Endothelial cell of hepatic sinusoid (primary cell): ENCODE measurements around the gene CENPB.

Experiments
- in situ Hi-C: cut with HindIII; loops from 2 replicates; pipeline ENCODE4 v1.10.0; 2017; ENCODE audit warnings: low sequenced_read_pairs

Gene CENPB

GRCh38 chr20:3768342-3769130 is 18.0 kb downstream of the CENPB start:
- in situ Hi-C loops = no loop called here

DNA sequence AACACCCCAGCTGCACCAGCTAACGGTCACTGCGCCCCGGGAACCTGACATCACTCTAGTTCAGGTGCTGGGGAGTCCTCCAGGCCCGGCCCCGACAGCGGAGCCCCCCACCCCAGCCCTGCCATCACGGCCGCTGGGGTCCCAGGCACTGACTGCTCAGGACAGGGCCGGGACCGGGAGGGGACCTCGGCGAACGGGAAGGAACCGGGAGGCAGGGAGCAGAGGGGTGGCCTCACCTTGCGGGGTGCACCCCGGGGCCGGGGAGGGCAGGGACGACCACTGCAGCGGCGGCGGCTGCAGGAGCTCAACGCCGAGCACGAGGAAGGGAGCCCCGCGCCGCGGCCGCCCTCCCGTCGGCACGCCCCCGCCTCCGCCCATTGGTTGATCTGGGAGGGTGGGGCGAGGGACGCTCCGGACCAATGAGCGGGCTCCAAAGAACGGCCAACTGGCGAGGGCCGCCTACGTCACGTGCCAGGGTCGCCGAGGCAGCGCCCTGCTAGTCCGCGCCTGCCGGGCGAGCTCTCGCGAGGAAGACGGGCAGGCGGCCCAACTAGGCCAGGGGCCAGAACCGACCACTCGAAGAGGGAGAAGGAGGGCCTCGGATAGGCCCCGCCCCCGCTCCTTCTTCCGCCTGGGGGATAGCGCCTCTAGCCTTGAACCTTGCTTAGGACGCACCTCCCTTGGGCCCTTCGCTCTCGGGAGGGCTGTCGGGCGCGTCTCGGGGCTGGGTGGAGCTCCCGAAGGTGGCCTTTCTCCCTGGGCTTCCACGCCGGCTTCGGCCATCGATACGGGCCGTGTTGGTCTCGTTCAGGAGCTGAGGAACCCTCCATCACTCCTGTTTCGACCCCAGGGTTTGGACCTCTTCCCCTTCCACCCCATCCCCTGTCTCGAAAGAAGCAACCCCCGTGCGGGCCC is 18.9 kb downstream of the CENPB start, which contains the start of gene ADISSP:
TSS of gene ADISSP (minus strand) at position 327 of the 915 bp plus-strand sequence. CDS start 7,653 bp downstream, outside the sequence.
- in situ Hi-C loops = no loop called here

DNA sequence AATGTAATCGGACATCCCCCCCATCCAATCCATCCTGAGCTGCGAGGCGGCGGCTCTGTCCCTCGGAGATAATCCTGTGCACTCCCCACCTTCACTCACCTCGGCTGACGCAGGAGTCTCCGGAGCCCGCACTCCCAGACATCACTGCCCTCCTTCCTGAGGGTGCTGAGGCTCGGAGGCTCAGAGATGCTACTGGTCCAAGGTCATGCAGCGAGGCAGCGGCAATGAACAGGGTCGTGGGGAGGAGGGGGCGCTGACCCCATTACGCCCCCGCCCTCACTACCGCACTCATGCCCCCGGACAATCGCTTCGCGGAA is 19.5 kb downstream of the CENPB start:
- in situ Hi-C loops = no loop called here

DNA sequence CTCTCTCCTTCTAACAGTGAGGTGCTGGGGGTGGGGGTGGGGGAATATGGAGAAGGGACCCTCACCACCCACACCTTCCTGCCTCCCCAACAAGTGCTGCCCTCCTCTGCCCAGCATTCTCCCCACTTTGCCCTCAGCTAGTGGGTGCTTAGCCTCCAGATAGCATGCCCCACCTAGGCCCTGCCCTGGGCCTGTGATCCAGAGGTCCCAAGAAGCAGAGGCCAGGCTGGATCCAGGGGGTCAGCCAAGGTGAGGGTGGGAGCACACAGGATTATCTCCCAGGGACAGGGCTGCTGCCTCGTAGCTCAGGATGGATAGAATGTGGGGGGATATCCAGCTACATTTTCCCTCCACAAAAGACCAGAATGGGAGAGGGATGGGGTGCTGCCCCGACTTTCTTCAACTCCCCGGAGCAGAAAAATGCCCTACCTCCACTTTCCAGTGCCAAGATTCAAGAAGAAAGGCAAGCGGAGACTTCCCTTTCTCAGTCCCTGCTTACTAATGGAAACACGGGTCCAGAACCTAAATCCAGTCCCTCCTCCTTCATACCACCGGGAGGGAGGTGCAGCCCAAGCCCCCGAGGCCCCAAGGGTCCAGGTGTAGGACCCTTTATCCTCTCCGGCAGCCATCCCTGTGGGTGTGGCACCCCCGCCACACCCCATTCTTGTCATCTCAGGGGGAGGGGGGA is 20.0 kb downstream of the CENPB start:
- in situ Hi-C loops = no loop called here

DNA sequence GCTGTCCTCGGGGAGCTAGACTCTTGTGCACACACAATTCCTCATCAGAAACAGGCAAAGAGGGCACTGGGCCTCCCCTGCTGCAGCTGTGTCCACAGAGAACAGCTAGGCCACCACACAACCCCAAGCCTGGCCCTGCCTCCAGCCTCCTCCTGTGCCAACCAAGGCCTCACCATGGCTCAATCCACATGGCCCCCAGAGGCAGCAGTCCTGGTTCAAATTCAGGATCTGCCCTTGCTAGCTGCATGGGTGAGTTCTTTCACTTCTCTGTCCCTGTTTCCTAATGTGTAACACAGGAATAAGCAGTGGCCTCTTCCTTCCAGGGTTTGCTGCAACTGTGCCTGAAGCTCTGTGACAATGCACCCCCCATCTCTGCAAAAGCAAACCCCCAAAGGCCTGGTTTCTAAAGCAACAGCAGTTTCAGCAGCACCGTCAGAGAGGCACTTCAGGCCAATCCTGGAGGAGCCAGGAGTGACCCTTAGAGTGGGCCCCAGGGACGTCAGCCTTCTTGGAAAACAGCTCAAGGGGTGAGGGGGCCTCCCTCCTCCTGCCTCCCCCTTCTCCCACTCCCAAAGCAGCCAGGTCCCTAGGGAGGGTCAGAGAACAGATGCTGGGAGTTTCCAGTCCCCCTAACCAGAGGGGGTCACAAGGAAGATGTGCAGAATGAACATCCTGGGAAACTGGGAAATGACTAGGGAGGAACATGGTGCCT is 21.2 kb downstream of the CENPB start:
- in situ Hi-C loops = no loop called here

DNA sequence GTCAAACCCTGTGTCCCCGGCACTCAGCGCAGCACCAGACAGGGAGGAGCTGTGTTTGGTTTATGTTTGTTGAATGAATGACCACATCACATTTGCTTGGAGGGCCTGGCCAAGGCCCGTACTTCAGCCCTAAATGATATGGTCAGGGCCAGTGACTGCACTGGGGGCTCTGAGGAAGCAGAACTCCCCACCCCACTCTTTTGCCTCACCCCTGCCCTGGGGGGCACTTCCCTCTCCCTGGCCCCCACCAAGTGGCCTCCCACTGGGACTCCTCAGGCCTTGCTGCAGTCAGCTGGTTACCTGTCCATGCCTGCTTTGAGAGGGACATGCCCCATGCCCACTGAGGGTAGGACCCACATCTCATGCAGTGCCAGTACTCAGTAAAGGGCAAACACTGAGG is 21.9 kb downstream of the CENPB start:
- in situ Hi-C loops = no loop called here

- in situ Hi-C loops = no loop called here
Measured at GRCh38 chr20:3763671-3764601, 22.6 kb downstream of the CENPB start.

DNA sequence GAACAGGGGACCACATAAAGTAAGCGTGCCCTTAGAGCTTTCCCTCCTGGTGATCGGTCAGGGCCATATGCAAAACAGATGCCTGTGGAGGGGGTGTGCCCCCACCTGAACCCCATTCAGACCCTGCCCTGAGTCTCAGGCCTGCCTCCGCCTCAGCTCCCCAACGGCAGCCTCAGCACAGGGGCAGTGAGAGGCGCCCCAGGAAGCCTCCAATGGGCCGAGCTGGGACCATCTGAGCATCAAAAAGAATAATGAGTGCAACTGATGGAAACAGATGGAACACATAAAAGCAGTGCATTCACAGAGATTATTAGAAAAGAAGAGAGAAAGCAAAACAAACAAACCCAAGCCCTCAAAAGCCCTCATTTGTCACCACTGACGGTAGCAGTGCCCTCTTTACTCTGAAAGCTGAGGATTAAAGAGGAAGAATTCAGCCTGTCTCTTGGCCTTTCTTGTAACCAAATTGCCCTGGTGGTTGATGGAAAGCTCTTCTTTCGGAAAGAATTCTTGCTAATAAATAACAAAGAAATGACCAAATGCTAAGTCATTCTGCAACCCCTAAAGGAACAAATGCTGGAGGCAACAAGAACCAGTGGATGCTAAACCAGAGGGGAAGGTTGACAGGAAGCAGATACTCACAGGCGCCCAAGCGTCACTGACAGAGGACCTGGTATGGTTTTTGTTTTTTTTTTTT is 25.7 kb downstream of the CENPB start:
- in situ Hi-C loops = no loop called here

DNA sequence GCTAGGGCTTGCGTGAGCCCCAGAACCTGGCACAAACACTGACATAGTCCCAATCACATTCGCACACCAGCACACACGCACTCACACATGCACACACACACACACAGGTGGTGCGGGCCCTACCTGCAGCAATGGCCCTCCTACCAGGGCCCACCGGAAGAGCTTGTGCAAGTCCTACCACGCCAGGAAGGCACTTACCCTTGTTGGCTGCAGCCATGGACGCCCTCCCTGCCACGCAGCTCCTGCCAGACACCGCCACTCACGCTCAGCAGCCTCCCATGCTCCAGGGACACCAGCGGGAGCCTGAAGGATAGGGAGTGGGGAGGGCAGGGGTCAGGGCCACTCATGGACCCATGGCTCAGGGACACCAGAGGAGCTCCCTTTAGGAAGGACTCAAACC is 26.7 kb downstream of the CENPB start:
- in situ Hi-C loops = no loop called here

GRCh38 chr20:3759316-3759823 is 27.2 kb downstream of the CENPB start:
- in situ Hi-C loops = no loop called here

DNA sequence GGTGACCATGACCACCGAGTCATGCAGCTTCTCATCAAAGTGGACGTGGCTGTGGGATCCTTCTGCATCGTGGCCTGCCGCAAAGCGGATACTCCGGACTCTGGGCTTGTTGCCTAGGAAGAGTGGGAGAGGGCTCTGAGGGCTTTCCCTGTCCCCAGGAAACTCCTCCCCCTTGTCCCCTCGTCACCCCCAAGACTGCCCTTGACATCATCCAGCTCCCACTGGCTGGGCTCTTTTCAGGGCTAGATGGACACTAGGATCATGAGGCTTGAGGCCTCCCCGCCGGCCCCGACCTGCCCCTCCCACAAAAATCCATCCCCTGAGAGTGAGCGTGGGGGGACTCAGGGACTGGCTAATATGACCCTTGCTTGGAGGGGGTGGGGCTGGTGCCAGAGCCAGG is 28.0 kb downstream of the CENPB start:
- in situ Hi-C loops = no loop called here

DNA sequence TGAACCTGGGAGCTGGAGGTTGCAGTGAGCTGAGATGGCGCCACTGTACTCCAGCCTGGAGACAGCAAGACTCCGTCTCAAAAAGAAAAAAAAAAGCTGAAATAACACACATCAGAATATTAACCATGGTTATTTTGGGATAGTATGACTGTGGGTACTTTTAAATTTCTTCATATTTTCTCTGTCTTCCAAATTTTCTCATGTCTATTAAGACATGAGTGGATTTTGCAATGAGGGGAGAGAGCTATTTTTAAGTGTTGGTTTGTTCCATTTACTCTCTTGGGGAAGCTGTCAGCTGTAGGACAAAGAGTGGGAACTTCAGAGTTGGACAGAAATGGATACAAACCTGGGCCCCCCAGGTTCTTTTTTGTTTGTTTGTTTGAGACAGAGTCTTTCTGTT is 29.3 kb downstream of the CENPB start:
- in situ Hi-C loops = no loop called here

- in situ Hi-C loops = no loop called here
Measured at GRCh38 chr20:3755814-3756480, 30.6 kb downstream of the CENPB start.

GRCh38 chr20:3755269-3755668 is 31.3 kb downstream of the CENPB start:
- in situ Hi-C loops = no loop called here

GRCh38 chr20:3754276-3754630 is 32.3 kb downstream of the CENPB start:
- in situ Hi-C loops = no loop called here

GRCh38 chr20:3753501-3754275 is 32.9 kb downstream of the CENPB start:
- in situ Hi-C loops = no loop called here

- in situ Hi-C loops = no loop called here
Measured at GRCh38 chr20:3753098-3753497, 33.4 kb downstream of the CENPB start.

- in situ Hi-C loops = no loop called here
Measured at GRCh38 chr20:3752386-3752759, 34.2 kb downstream of the CENPB start.
